BLaER1 (cell line): Measurements from ENCODE around the gene ADAMTS13.

Source experiments
- H3K27ac ChIP-seq: shearing (Covaris generic); formaldehyde crosslinking; 2 replicates; pipeline ENCODE4 v1.8.1; 2022
- H3K27me3 ChIP-seq: shearing (Covaris generic); formaldehyde crosslinking; 2 replicates; pipeline ENCODE4 v1.8.1; 2022
- H3K36me3 ChIP-seq: shearing (Covaris generic); formaldehyde crosslinking; 2 replicates; pipeline ENCODE4 v1.8.1; 2022
- H3K4me1 ChIP-seq: shearing (Covaris generic); formaldehyde crosslinking; 2 replicates; pipeline ENCODE4 v1.8.1; 2022
- H3K4me2 ChIP-seq: shearing (Covaris generic); formaldehyde crosslinking; 2 replicates; pipeline ENCODE4 v1.8.1; 2022
- H3K4me3 ChIP-seq: shearing (Covaris generic); formaldehyde crosslinking; 2 replicates; pipeline ENCODE4 v1.8.1; 2022
- H3K9ac ChIP-seq: shearing (Covaris generic); formaldehyde crosslinking; 2 replicates; pipeline ENCODE4 v1.8.1; 2022
- H3K9me3 ChIP-seq: shearing (Covaris generic); formaldehyde crosslinking; 2 replicates; pipeline ENCODE4 v1.8.1; 2022
- H4K20me1 ChIP-seq: shearing (Covaris generic); formaldehyde crosslinking; 2 replicates; pipeline ENCODE4 v1.8.1; 2022
- Cebpa-rat ChIP-seq: shearing (Covaris generic); IDR thresholded peaks from 2 replicates; pipeline ENCODE4 v1.8.1; 2022

The ADAMTS13 gene

GRCh38 chr9:133505186-133505830, 83.1 kb downstream of the ADAMTS13 start:
- Histone ChIP-seq H3K9me3 (peaks cover 22% of the 10 kb centered on the region), H3K36me3 (no peaks in the 10 kb centered on the region), H4K20me1 (no peaks in the 10 kb centered on the region), H3K27me3 (no peaks in the 10 kb centered on the region), H3K4me2 (no peak overlapping the region), H3K4me1 (peaks cover 22% of the 10 kb centered on the region), H3K27ac (no peak overlapping the region), H3K9ac (no peak overlapping the region), H3K4me3 (no peak overlapping the region)
- TF ChIP-seq Cebpa-rat: no peak

GRCh38 chr9:133505901-133506652, 83.9 kb downstream of the ADAMTS13 start:
- Histone ChIP-seq H3K4me3 (no peak overlapping the region), H3K27me3 (no peaks in the 10 kb centered on the region), H3K27ac (no peak overlapping the region), H3K4me2 (no peak overlapping the region), H4K20me1 (no peaks in the 10 kb centered on the region), H3K9ac (no peak overlapping the region), H3K4me1 (peaks cover 22% of the 10 kb centered on the region), H3K36me3 (no peaks in the 10 kb centered on the region), H3K9me3 (peaks cover 22% of the 10 kb centered on the region)
- TF ChIP-seq Cebpa-rat: no peak

DNA sequence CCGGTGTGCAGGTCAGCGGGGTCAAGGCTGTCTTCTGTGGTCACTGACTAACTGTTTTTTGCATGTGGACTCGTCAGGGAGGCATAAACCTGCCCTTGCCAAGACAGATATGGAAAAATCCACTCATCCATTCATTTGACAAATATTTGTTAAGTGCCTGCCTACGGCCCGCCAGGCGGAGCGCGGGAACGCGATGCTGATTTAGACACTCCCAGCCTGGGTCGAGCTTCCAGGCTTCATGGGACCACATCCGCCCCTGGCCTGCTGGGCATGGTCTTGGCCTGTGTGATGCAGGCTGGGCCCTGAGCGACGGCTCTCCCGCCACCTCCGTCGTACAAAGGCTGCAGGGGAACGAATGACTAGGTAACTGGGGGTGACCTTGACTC, 84.5 kb downstream of the ADAMTS13 start:
- Histone ChIP-seq H3K9me3 (peaks cover 16% of the 10 kb centered on the region), H3K36me3 (no peaks in the 10 kb centered on the region), H3K9ac (no peak overlapping the region), H3K27me3 (no peaks in the 10 kb centered on the region), H3K4me1 (peaks cover 22% of the 10 kb centered on the region), H3K4me3 (no peak overlapping the region), H3K27ac (no peak overlapping the region), H4K20me1 (no peaks in the 10 kb centered on the region), H3K4me2 (no peak overlapping the region)
- no peak for TF ChIP-seq Cebpa-rat

- Histone ChIP-seq H3K4me1 (peaks cover 22% of the 10 kb centered on the region), H3K9ac (no peak overlapping the region), H3K36me3 (no peaks in the 10 kb centered on the region), H3K9me3 (peaks cover 8% of the 10 kb centered on the region), H3K4me2 (no peak overlapping the region), H3K27me3 (no peaks in the 10 kb centered on the region), H3K27ac (no peak overlapping the region), H3K4me3 (no peak overlapping the region), H4K20me1 (no peaks in the 10 kb centered on the region)
- no peak for TF ChIP-seq Cebpa-rat
Measured at GRCh38 chr9:133507246-133507965, 85.2 kb downstream of the ADAMTS13 start.

DNA sequence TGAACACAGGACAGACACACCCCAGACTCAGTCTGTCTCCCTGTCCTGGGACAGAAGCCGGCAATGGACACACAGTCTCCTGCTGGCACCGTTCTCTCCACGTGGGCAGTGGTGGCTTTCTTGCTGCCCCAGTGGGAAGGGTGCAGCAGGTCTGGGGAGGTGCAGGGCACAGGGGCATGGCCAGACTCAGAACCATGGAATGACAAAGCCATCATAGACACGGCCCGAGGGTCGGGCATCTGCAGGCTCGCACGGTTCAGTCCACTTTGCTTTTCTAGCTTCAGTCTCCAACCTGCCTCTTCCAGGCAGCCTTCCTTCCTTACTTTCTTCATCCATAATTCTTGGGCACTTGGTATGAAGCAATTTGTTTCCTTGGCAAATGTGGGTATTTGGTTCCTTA, 85.9 kb downstream of the ADAMTS13 start:
- Histone ChIP-seq H3K9ac (no peak overlapping the region), H3K9me3 (peaks cover 2% of the 10 kb centered on the region; the same call in 1 of the 2 replicates), H4K20me1 (no peaks in the 10 kb centered on the region), H3K4me2 (no peak overlapping the region), H3K4me1 (peaks cover 22% of the 10 kb centered on the region), H3K27me3 (no peaks in the 10 kb centered on the region), H3K36me3 (no peaks in the 10 kb centered on the region), H3K27ac (no peak overlapping the region), H3K4me3 (no peak overlapping the region)
- no peak for TF ChIP-seq Cebpa-rat
